ENCODE data around the gene GPR143. TPM values are rescaled to one million over a fixed set of nuclear protein-coding genes. Genes with fewer than 3 reads are reported as not detected.
"Not testable (repeated sequence)": the region's sequence is repeated elsewhere in the genome, so short reads cannot be mapped to it uniquely, and the experiment has no call there.

The GPR143 gene
- not detected for total RNA-seq (2021; fragmentation: NEBNext Ultra II Directional; extraction: Animal tissue kit (Norgen Biotek cat#: 25700))
- long read RNA-seq: 0 reads

DNA sequence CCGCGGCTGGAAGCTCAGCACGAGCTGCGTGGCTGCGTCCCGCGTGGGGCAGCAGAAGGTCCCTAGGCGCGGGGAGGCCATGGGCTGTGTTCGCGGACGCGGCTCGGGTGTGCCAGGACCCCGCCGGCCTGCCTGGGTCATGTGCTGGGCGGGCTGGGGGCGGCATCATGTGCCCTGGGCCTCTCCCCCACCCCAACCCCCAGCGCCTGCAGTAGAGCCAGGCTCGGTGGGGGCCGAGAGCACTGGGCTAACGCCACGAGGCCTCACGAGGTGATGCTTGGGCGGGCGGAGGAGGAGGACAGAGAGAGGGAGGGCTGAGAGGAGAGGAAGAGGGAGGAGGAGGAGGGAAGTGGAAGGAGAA is at the start of gene GPR143:
GPR143 (minus strand) TSS at position 111 of the 361 bp plus-strand sequence; CDS start at position 81, 30 bp downstream.
- TF ChIP-seq, protein P1, sequence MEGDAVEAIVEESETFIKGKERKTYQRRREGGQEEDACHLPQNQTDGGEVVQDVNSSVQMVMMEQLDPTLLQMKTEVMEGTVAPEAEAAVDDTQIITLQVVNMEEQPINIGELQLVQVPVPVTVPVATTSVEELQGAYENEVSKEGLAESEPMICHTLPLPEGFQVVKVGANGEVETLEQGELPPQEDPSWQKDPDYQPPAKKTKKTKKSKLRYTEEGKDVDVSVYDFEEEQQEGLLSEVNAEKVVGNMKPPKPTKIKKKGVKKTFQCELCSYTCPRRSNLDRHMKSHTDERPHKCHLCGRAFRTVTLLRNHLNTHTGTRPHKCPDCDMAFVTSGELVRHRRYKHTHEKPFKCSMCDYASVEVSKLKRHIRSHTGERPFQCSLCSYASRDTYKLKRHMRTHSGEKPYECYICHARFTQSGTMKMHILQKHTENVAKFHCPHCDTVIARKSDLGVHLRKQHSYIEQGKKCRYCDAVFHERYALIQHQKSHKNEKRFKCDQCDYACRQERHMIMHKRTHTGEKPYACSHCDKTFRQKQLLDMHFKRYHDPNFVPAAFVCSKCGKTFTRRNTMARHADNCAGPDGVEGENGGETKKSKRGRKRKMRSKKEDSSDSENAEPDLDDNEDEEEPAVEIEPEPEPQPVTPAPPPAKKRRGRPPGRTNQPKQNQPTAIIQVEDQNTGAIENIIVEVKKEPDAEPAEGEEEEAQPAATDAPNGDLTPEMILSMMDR (IDR thresholded peaks at IDR 0.05): no peak
- H3K4me1 Mint-ChIP-seq (ENCODE audit: low read depth): no peaks in the 10 kb centered on the region
- H3K27me3 Mint-ChIP-seq (ENCODE audit: insufficient read depth): peaks cover 6% of the 10 kb centered on the region
- no peak within 1 kb of the TSS for H3K27ac Mint-ChIP-seq
- DNase-seq: no peak
- no peaks in the 10 kb centered on the region for H3K36me3 Mint-ChIP-seq (ENCODE audit: low read depth)
- no peak within 1 kb of the TSS for H3K4me3 Mint-ChIP-seq
- no peaks in the 10 kb centered on the region for H3K9me3 Mint-ChIP-seq

- H3K9me3 Mint-ChIP-seq; H3K4me3 Mint-ChIP-seq; H3K4me1 Mint-ChIP-seq (ENCODE audit: low read depth); H3K27ac Mint-ChIP-seq; DNase-seq; H3K36me3 Mint-ChIP-seq (ENCODE audit: low read depth): not testable (repeated sequence)
- peaks cover 16% of the 10 kb centered on the region for H3K27me3 Mint-ChIP-seq (ENCODE audit: insufficient read depth)
Observed at GRCh38 chrX:9811086-9811485, 45.4 kb upstream of the GPR143 start.

DNA sequence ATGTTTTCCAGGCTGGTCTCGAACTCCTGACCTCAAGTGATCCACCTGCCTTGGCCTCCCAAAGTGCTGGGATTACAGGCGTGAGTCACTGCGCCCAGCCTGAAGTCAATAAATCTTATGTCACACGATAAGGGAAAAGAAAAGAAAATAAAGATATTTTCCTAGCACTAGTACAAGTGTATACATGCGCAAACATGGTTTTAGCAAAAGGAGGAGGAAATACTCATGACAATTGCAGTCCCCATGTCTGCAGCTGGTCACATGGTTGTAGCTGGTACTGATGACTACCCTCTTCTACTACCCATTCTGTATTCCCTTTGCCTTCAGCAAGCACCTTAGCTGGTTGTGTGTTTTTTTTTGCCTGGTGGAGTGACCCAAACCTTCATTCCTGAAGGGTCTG is 44.2 kb upstream of the GPR143 start:
- H3K27me3 Mint-ChIP-seq (ENCODE audit: insufficient read depth): peaks cover 15% of the 10 kb centered on the region
- not testable (repeated sequence) for DNase-seq; H3K27ac Mint-ChIP-seq; H3K9me3 Mint-ChIP-seq; H3K36me3 Mint-ChIP-seq (ENCODE audit: low read depth); H3K4me3 Mint-ChIP-seq; H3K4me1 Mint-ChIP-seq (ENCODE audit: low read depth)

GRCh38 chrX:9807355-9808182 is 41.9 kb upstream of the GPR143 start:
- Mint-ChIP-seq H3K27ac (no peak overlapping the region), H3K4me3 (no peak overlapping the region), H3K36me3 (ENCODE audit: low read depth) (no peaks in the 10 kb centered on the region), H3K4me1 (ENCODE audit: low read depth) (no peaks in the 10 kb centered on the region), H3K27me3 (ENCODE audit: insufficient read depth) (peaks cover 7% of the 10 kb centered on the region; the same call in 1 of the 2 replicates), H3K9me3 (no peaks in the 10 kb centered on the region)
- DNase-seq: no peak
- TF ChIP-seq, protein P1 (IDR thresholded peaks at IDR 0.05): no peak

GRCh38 chrX:9805956-9806355 is 40.3 kb upstream of the GPR143 start:
- H3K4me3 Mint-ChIP-seq: no peak overlapping the region
- no peak overlapping the region for H3K27ac Mint-ChIP-seq
- no peaks in the 10 kb centered on the region for H3K4me1 Mint-ChIP-seq (ENCODE audit: low read depth)
- DNase-seq: no peak
- peaks cover 7% of the 10 kb centered on the region; the same call in 1 of the 2 replicates for H3K27me3 Mint-ChIP-seq (ENCODE audit: insufficient read depth)
- H3K9me3 Mint-ChIP-seq: no peaks in the 10 kb centered on the region
- TF ChIP-seq, protein P1 (IDR thresholded peaks at IDR 0.05): no peak
- H3K36me3 Mint-ChIP-seq (ENCODE audit: low read depth): no peaks in the 10 kb centered on the region

- TF ChIP-seq, protein P1 (IDR thresholded peaks at IDR 0.05): no peak
- H3K27me3 Mint-ChIP-seq (ENCODE audit: insufficient read depth): peaks cover 7% of the 10 kb centered on the region; the same call in 1 of the 2 replicates
Observed at GRCh38 chrX:9804444-9804843, 38.8 kb upstream of the GPR143 start.

More at GRCh38 chrX:9804444-9804843, 38.8 kb upstream of the GPR143 start:
- Mint-ChIP-seq H3K36me3 (ENCODE audit: low read depth) (peaks cover 6% of the 10 kb centered on the region; the same call in 1 of the 2 replicates), H3K4me3 (no peak overlapping the region), H3K27ac (no peak overlapping the region), H3K4me1 (ENCODE audit: low read depth) (no peaks in the 10 kb centered on the region), H3K9me3 (peaks cover 7% of the 10 kb centered on the region)
- DNase-seq: no peak

Measured in HFFc6 (cell line).